HG03575 (cell line): ENCODE results near the gene DMPK.
"Not testable (repeated sequence)": the region's sequence is repeated elsewhere in the genome, so short reads cannot be mapped to it uniquely, and the experiment has no call there.

Experiments used
- ATAC-seq: cut with Tn5 transposase; IDR thresholded peaks from one replicate; pipeline ENCODE4 v1.9.1; 2021; ENCODE audit not compliant: unreplicated experiment, insufficient number of reproducible peaks, low FRiP score; ENCODE audit errors: extremely low read depth

The DMPK gene

GRCh38 chr19:45816236-45817009, 34.1 kb upstream of the DMPK start:
- no peak for ATAC-seq

- no peak for ATAC-seq
These were observed 33.4 kb upstream of the DMPK start for GRCh38 chr19:45815481-45816216.

DNA sequence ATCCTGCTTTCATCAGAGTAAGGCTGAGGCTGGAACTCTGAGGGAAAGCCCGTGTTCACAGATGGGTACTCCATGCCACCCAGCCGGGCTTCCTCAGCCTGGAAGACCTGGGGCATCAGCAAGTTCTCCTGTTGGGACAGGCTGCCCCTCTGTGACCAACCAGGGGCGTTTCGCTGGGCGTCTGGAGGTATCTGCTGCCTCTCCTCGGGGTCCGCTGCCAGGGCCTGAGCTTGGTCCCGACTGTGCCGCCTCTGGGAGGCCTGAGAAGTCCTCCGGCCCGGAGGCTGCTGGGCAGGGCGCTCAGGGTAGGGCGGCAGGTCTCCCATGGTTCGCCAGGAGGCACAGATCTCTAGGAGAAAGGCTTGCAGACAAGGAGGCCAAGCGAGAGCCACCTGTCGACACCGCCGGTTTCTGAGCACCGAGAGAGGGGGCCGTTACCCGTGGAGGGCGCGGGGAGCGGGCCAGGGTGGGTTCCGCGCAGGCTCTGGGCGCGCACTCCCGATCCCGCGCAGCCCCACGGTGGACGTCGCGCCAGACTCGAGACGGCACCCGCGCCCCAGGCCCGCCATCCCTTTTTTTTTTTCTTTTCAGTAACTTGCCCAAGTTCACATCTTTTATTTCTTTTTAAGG, 32.7 kb upstream of the DMPK start, which contains the start of gene RSPH6A:
TSS of gene RSPH6A (minus strand) at position 458 of the 630 bp plus-strand sequence. CDS start at position 326, 132 bp downstream.
- ATAC-seq, result no peak

DNA sequence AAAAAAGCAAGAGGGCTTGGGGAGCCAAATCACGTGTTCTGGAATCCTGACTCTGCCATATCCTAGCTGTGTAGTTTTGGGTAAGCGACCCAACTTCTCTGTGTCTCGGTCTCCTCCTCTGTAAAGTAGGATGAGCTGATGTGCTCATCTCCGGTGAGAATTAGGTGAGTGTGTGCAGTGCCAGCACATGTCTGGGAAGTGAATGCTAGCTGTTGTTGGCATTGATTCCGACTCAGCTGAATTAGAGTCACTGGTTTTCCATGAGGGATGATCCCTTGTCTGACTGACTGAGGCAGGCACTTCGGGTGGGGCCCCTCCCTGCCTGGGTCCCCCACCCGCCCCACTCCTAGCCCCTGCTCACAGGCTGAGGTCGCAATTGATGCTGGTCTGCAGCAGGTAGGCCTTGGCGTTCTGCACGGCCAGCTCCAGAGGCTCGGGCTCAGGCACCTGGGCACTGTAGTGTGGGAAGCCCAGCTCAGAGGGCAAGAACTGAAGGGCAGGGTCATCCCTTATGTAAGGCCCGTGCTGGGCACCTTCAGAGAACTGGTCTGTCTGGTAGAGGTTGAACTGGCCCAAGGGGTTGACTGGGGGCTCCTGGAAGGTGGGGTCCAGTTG, 32.0 kb upstream of the DMPK start:
- no peak for ATAC-seq

- ATAC-seq, result no peak
These were observed 30.0 kb upstream of the DMPK start for GRCh38 chr19:45812297-45812696.

- ATAC-seq, result no peak
These were observed 27.4 kb upstream of the DMPK start for GRCh38 chr19:45809643-45810159.

GRCh38 chr19:45805719-45806118, 23.4 kb upstream of the DMPK start:
- ATAC-seq, result no peak

DNA sequence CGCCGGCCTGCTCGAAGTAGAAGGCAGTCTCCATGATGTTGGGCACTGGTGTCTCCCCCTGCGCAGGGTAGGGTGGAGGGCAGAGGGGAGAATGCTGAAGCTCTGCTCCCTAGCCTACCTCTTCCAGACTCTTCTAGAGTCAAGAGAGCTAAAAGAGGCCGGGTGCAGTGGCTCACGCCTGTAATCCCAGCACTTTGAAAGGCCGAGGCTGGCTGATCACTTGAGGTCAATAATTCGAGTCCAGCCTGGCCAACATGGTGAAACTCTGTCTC, 22.6 kb upstream of the DMPK start:
- no peak for ATAC-seq

- no peak for ATAC-seq
These were observed 22.1 kb upstream of the DMPK start for GRCh38 chr19:45804140-45804958.

DNA sequence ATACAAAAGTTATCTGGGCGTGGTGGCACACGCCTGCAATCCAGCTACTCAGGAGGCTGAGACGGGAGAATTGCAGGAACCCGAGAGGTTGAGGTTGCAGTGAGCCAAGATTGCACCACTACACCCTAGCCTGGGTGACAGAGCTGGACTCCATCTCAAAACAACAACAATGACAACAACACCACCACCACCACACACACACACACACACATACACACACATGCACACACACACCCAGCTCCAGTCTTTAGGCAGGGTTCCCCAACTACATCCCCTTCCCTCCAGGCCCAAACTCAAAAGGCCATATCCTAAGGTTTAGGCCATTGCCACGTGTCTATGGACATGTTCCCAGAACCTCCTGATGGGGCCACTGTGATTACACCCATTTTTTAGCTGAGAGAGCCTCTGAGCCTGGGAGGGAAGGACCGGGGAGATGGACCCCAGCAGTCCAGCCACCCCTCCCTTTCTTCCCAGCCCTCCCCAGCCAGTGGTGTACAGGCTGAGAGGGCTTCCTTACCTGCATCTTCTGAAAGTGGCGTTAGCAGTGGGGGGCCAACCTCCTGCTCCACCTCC, 19.4 kb upstream of the DMPK start:
- no peak for ATAC-seq

DNA sequence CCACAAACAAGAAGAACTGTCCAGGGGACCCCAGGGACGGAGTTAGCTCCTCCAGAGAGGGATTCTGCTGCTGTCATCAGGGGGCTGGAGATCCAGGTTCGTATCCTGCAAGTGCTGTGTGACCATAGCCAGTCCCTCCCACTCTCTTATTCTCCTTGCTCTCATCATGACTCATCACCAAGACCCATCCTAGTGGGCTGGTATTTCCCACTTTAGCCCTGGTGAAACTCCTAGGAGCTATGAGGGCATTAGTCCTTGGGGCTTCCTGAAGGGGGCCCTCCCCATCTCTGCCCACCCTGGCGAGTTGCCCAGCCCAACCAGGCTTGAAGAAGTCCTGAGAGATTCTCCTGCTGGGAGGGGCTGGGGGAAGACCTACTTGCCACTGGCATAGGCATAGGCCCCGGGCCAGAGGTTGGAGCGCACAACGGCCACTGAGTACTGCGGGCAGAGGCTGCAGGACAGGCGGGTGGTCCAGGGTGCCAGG, 17.8 kb upstream of the DMPK start:
- ATAC-seq, result no peak

GRCh38 chr19:45799541-45799940, 17.3 kb upstream of the DMPK start:
- not testable (repeated sequence) for ATAC-seq

DNA sequence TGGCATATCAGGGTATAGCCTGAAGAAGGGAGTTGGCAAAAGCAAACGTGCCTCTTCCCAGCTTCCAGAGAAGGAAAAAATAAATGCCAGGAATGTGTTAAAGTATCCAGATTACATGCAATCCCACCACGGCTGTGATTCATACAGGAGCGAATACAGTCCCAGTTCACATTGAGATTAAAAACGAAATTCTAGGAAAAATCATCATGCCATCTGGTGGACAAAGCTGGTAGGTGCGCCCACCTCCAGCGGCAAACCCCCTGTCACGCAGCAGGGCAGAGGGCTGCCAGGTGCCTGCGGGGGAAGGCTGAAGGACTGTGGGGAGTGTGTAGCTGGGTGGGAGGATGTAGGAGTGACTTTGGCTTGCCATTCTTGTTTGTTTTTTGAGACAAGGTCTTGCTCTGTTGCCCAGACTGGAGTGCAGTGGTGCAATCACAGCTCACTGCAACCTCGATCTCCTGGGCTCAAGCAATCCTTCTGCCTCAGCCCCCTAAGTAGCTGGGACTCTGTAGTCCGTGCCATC, 16.8 kb upstream of the DMPK start:
- ATAC-seq, result no peak

DNA sequence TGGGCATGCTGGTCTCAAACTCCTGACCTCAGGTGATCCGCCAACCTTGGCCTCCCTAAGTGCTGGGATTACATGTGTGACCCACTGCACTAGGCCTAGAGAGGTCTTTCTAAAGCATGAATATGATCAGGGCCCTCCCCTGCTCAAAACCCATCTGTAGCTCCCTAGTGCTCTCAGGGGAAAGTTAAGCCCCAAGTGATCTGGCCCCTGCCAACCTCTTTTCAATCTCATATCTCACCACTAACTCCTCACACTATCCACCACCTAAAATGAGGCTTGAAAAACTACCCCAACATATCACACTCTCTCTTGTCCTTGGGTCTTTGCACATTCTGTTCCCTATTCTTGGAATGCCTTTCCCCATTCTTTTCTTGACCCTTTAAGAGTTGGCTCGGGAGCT, 12.3 kb upstream of the DMPK start:
- no peak for ATAC-seq

- no peak for ATAC-seq
These were observed 11.6 kb upstream of the DMPK start for GRCh38 chr19:45793876-45794275.

DNA sequence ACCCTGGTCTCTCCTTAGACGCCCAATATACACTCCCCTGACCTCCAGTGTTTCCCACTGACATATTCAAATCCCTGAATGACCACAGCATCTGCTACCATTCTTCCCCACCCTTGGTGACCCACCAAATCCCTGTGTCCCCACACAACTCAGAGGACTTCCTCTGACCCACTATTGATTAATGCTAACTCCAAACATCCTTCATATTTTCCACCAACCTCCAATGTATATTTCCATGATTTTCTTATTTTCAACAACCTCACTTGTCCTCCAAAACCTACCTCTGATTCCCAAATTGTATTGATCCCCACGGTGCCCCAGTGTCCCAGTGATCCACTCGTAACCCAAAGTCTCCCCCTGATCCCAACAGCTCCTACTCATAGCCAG, 10.9 kb upstream of the DMPK start:
- no peak for ATAC-seq

GRCh38 chr19:45792470-45793177, 10.3 kb upstream of the DMPK start, which contains the start of gene DMWD:
DMWD (minus strand) TSS chr19:45792845; CDS start chr19:45792756, 89 bp downstream.
- no peak for ATAC-seq
